ENCODE results near the gene CHODL.

GRCh38 chr21:18274370-18274769 lies 29.7 kb downstream of the CHODL start:
- no peak for TF ChIP-seq CTCF (tag by site-specific recombination; IDR thresholded peaks at IDR 0.05)
- TF ChIP-seq ZNF223 (tag by site-specific recombination; IDR thresholded peaks at IDR 0.05), result no peak
- TF ChIP-seq YY2 (tag by site-specific recombination; IDR thresholded peaks at IDR 0.05), result no peak
- TF ChIP-seq ZNF416 (tag by site-specific recombination; IDR thresholded peaks at IDR 0.05), result no peak
- TF ChIP-seq ZNF544 (tag by site-specific recombination; IDR thresholded peaks at IDR 0.05), result no peak

All from HEK293 (cell line).